ENCODE results near the gene SAPCD2. TPM values are rescaled to one million over a fixed set of nuclear protein-coding genes. Genes with fewer than 3 reads are reported as not detected.

The SAPCD2 gene
- polyA plus RNA-seq, 1 donor from 2014 or later = 0.22 TPM

GRCh38 chr9:137023583-137023991, 46.8 kb downstream of the SAPCD2 start:
- Histone ChIP-seq H3K79me2 (replicated peaks; ENCODE audit: insufficient read depth, low read length) (peaks cover 5% of the 10 kb centered on the region), H3K27ac (ENCODE audit: low read length) (no peak overlapping the region), H3K36me3 (ENCODE audit: insufficient read depth, low read length) (no peaks in the 10 kb centered on the region), H3F3A (ENCODE audit: insufficient read depth, low read length, poor library complexity, severe bottlenecking) (no peaks in the 10 kb centered on the region), H3K9me3 (ENCODE audit: low read length) (no peaks in the 10 kb centered on the region), H3K9me2 (ENCODE audit: insufficient read depth, low read length) (no peaks in the 10 kb centered on the region), H3K4me3 (ENCODE audit: low read length) (no peak overlapping the region), H3K4me2 (ENCODE audit: low read length) (no peak overlapping the region), H4K20me1 (ENCODE audit: insufficient read depth) (no peaks in the 10 kb centered on the region), H2AFZ (ENCODE audit: low read depth, low read length) (no peak overlapping the region), H3K9ac (ENCODE audit: low read length) (no peak overlapping the region), H3K27me3 (ENCODE audit: insufficient read depth, low read depth, low read length) (no peaks in the 10 kb centered on the region)
- TF ChIP-seq MXI1 (conservative IDR thresholded peaks at IDR 0.05; ENCODE audit: poor library complexity, severe bottlenecking) = no peak
- no peak for TF ChIP-seq EZH2 (IDR thresholded peaks at IDR 0.05; ENCODE audit: borderline replicate concordance, insufficient read depth, low read length, poor library complexity, severe bottlenecking)
- TF ChIP-seq RAD21 (conservative IDR thresholded peaks at IDR 0.05) = no peak
- TF ChIP-seq EP300 (conservative IDR thresholded peaks at IDR 0.05; ENCODE audit: poor library complexity, severe bottlenecking) = no peak
- TF ChIP-seq POLR2AphosphoS5 (IDR thresholded peaks at IDR 0.05) = no peak
- TF ChIP-seq SMC3 (conservative IDR thresholded peaks at IDR 0.05; ENCODE audit: poor library complexity) = no peak
- TF ChIP-seq CTCF (IDR thresholded peaks at IDR 0.05; ENCODE audit: poor library complexity, severe bottlenecking) = no peak
- TF ChIP-seq TAF1 (IDR thresholded peaks at IDR 0.05; ENCODE audit: low read depth) = no peak
- TF ChIP-seq REST (IDR thresholded peaks at IDR 0.05; ENCODE audit: borderline replicate concordance) = no peak

- no peak overlapping the region for H3K4me3 ChIP-seq (ENCODE audit: low read length)
- no peaks in the 10 kb centered on the region for H3K27me3 ChIP-seq (ENCODE audit: insufficient read depth, low read depth, low read length)
- H4K20me1 ChIP-seq (ENCODE audit: insufficient read depth) = no peaks in the 10 kb centered on the region
- H2AFZ ChIP-seq (ENCODE audit: low read depth, low read length) = no peak overlapping the region
- no peaks in the 10 kb centered on the region for H3K9me3 ChIP-seq (ENCODE audit: low read length)
- H3K4me2 ChIP-seq (ENCODE audit: low read length) = no peak overlapping the region
- H3K9ac ChIP-seq (ENCODE audit: low read length) = no peak overlapping the region
- no peaks in the 10 kb centered on the region for H3K9me2 ChIP-seq (ENCODE audit: insufficient read depth, low read length)
- H3K79me2 ChIP-seq (replicated peaks; ENCODE audit: insufficient read depth, low read length) = peaks cover 5% of the 10 kb centered on the region
- H3K27ac ChIP-seq (ENCODE audit: low read length) = no peak overlapping the region
- no peaks in the 10 kb centered on the region for H3F3A ChIP-seq (ENCODE audit: insufficient read depth, low read length, poor library complexity, severe bottlenecking)
- TF ChIP-seq CTCF (IDR thresholded peaks at IDR 0.05; ENCODE audit: poor library complexity, severe bottlenecking) = no peak
- no peak for TF ChIP-seq REST (IDR thresholded peaks at IDR 0.05; ENCODE audit: borderline replicate concordance)
- no peak for TF ChIP-seq SMC3 (conservative IDR thresholded peaks at IDR 0.05; ENCODE audit: poor library complexity)
- TF ChIP-seq POLR2AphosphoS5 (IDR thresholded peaks at IDR 0.05) = no peak
- no peaks in the 10 kb centered on the region for H3K36me3 ChIP-seq (ENCODE audit: insufficient read depth, low read length)
Observed at GRCh38 chr9:137023157-137023556, 47.2 kb downstream of the SAPCD2 start.
